HAP-1 (cell line): ENCODE data around the gene PER1.
A peak's percentile ranks its signal among the peaks of the same experiment; 100 is the strongest.
"Not testable (repeated sequence)": the region's sequence is repeated elsewhere in the genome, so short reads cannot be mapped to it uniquely, and the experiment has no call there.

Experiments used
- DNase-seq, 2 experiments: peaks; one replicate each; pipeline ENCODE4 v3.0.0-alpha.2; 2016 to 2020; ENCODE audit warnings: low spot score in 2 of 2
- H3K27me3 ChIP-seq: fragments of 250-450 bp; sonication (Bioruptor Pico); 2 replicates; pipeline ENCODE4 v1.5.1; 2020; ENCODE audit warnings: low read depth, mild to moderate bottlenecking, moderate library complexity
- H3K36me3 ChIP-seq: fragments of 250-450 bp; sonication (Bioruptor Pico); replicated peaks from 2 replicates; pipeline ENCODE4 v1.5.1; 2020; ENCODE audit warnings: mild to moderate bottlenecking
- H3K4me1 ChIP-seq: fragments of 250-450 bp; sonication (Bioruptor Pico); 2 replicates; pipeline ENCODE4 v1.5.1; 2020; ENCODE audit warnings: mild to moderate bottlenecking
- H3K4me3 ChIP-seq: fragments of 250-450 bp; sonication (Bioruptor Pico); 2 replicates; pipeline ENCODE4 v1.5.1; 2020; ENCODE audit warnings: mild to moderate bottlenecking, moderate library complexity
- H3K9me3 ChIP-seq: fragments of 250-450 bp; sonication (Bioruptor Pico); 2 replicates; pipeline ENCODE4 v1.5.1; 2020; ENCODE audit warnings: mild to moderate bottlenecking, moderate library complexity
- in situ Hi-C: fragments of 300-500 bp; cut with MboI; formaldehyde crosslinking; loops from 3 replicates; pipeline ENCODE4 v1.14.3; 2020; ENCODE audit warnings: low sequenced_read_pairs, inconsistent platforms, mixed read lengths

Gene PER1

DNA sequence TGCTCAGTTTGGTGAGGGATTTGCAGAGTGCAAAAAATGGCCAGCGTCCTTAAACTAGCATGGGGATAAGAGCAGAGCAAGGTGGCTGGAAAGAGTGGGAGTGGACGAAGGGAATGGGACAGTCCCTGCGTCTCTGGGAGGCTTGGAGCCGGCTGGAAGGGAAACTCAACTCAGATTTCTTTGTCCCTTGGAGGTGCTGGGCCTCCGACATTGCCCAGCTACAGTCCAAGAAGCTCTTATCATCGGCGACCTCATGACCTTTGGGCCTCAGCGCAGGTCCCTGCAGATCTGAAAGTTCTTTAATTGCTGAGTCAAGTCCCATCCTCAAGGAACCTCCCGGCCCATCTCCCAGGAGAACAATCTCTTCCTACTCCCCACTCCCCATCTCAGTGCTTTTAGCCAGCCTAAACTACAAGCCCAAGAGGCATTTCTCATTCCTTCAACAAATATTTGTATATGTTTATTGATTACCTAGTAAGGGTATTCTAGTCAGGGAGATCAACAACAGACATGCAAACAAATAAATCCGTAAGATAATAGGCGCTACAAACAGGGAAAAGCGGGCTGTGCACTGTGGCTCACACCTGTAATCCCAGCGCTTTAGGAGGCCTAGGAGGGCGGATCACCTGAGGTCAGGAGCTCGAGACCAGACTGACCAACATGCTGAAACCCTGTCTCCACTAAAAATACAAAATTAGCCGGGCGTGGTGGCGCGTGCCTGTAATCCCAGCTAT lies 25.0 kb upstream of the PER1 start:
- H3K4me1 ChIP-seq = peaks cover 21% of the 10 kb centered on the region
- H3K36me3 ChIP-seq = no peaks in the 10 kb centered on the region
- H3K9me3 ChIP-seq = no peaks in the 10 kb centered on the region
- in situ Hi-C loops = no loop called here
- no peak for DNase-seq
- no peaks in the 10 kb centered on the region for H3K27me3 ChIP-seq
- H3K4me3 ChIP-seq = peak overlapping the region; percentile 40

DNA sequence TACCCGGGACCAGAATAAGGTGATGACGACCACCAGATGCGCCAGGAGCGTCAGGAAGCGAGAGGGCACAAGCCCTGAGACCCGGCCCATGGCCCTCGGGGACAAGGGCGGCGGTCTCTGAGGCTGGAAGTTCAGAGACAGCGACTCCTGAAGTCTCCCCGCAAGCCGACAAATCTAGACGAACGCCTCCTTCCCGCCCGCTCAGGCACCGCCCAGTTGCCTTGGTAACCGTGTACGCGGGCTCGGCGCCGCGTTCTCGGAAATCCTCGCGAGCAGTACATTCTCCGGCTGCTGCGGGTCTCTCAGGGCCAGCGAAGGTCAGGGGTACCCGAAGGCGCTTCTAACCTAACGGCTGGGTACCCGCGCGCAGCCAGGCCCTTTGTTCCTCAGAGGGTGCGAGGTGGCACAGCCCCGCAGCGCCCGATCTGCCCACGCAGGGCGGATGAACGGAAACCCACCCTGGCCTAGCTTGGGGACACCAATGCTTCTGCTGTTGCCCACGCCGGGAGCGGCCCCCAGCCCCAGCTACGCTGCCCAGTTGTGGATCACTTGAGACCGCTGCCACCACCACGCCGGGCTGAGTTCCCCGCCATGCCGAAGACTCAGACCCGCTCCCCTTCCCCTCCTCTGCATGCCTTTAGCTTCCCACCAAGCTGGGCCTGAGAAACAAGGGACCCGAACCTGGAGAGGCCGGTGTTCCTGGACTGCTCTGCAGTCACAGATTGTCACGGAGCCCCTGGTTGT lies 24.2 kb upstream of the PER1 start, which contains the start of gene TMEM107:
Gene TMEM107 (minus strand): TSS at position 184 of the 744 bp plus-strand sequence. CDS start 94 bp downstream, at position 90.
- in situ Hi-C loops = no loop called here
- peak within 1 kb of the TSS; percentile 40 for H3K4me3 ChIP-seq
- no peaks in the 10 kb centered on the region for H3K36me3 ChIP-seq
- peak; percentile 85 to 94 for DNase-seq
- H3K9me3 ChIP-seq = no peaks in the 10 kb centered on the region
- peaks cover 21% of the 10 kb centered on the region for H3K4me1 ChIP-seq
- no peaks in the 10 kb centered on the region for H3K27me3 ChIP-seq

DNA sequence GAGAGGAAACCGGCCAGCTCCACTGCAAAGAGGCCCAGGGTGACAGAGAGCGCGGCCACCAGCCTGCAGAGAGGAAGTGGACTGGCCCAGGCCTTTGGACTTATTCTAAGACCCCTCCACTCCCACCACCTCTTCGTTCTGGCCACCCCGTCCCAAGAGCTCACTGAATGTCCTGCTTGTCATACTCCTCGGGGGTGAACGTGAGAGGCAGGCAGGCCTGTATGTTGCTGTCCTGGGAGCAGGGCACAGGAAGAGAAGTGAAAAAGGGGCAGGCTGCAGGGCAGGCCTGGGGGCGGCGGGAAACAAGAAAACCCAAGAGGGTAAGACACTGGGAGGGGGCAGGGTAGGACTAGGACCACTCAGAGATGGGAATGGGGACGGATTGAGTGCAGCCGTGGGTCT lies 23.6 kb upstream of the PER1 start:
- in situ Hi-C loops = no loop called here
- H3K9me3 ChIP-seq = no peaks in the 10 kb centered on the region
- no peaks in the 10 kb centered on the region for H3K27me3 ChIP-seq
- no peak for DNase-seq
- no peaks in the 10 kb centered on the region for H3K36me3 ChIP-seq
- peak overlapping the region; percentile 40 for H3K4me3 ChIP-seq
- H3K4me1 ChIP-seq = peaks cover 21% of the 10 kb centered on the region

DNA sequence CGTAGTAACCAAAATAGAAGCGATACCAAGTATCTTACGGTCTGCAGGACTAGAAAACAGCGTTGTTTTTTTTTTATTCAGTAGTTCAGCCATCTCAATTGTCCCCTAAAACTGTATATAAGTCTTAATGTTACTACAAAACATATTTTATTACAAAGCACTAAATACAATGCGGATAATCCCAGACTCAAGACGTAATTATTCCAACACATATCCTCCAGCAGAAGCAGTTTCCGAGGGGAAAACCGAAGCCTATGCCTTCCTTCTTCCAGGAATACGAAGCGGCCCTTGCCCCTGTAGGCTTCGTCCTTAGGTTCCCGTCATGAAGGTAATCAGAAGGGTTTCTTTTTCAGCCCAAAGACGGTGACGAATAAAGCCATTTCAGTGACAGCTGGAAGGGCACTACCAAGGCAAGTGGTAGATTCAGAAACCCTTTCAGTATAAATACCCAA lies 21.7 kb upstream of the PER1 start:
- Histone ChIP-seq H3K4me3 (peak overlapping the region; percentile 39), H3K9me3 (no peaks in the 10 kb centered on the region), H3K27me3 (no peaks in the 10 kb centered on the region), H3K4me1 (peaks cover 21% of the 10 kb centered on the region), H3K36me3 (no peaks in the 10 kb centered on the region)
- DNase-seq = peak; percentile 59 to 66
- in situ Hi-C loops = loop anchor here (25.0 kb wide), 1 partner anchor 937 kb away; the partner anchor contains the start of genes DVL2, GABARAP and PHF23

DNA sequence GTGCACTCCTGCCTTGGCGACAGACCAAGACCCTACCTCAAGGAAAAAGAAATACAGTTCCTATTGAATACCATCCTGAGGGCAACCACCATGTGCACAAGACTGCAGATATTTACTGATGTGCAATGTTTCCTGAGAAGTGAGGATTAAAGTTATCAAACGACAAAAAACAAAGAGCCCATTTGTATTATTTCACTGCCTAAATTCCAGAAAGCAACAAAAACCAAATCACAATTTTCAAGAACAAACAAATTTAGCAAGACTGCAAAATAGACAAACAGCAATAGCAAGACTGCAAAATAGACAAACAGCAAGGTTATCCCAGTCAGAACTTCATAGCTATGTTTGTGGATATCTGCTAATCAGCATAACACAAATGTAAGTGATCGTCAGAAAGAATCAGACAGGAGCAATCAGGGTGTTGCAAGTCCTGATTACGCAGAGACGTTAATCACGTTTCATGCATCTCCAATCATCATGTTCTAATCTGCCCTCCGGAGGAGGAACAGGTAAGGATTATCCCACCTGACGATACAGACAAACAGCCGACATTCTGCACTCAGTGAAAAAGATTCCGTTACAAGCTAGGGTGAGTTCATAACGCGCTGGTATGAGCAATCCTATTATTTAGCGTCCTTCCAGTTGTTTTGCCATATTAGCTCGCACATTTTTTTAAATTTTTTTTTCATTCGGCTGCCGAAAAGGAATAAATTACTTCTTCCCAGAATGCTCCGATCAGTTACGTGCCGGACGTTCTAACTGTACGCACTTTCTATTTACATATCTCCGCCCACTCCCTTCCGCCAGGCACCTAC lies 21.1 kb upstream of the PER1 start:
- no peaks in the 10 kb centered on the region for H3K27me3 ChIP-seq
- peak overlapping the region; percentile 39 for H3K4me3 ChIP-seq
- no peaks in the 10 kb centered on the region for H3K36me3 ChIP-seq
- peaks cover 21% of the 10 kb centered on the region for H3K4me1 ChIP-seq
- in situ Hi-C loops = loop anchor here (25.0 kb wide), 1 partner anchor 936 kb away; the partner anchor contains the start of genes DVL2, GABARAP and PHF23
- peak; percentile 87 to 99 for DNase-seq
- no peaks in the 10 kb centered on the region for H3K9me3 ChIP-seq

DNA sequence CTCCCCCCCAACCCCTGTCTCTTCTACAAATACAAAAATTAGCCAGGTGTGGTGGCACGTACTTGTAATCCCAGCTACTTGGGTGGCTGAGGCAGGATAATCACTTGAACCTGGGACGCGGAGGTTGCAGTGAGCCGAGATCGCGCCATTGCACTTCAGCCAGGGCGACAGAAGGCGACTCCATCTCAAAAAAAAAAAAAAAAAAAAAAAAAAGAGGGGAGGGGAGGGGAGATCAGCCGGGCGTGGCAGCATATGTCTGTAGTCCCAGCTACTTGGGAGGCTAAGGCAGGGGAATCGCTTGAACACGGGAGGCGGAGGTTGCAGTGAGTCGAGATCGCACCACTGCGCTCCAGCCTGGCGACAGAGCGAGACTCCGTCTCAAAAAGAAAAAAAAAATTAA lies 18.0 kb upstream of the PER1 start:
- not testable (repeated sequence) for H3K36me3 ChIP-seq, H3K4me3 ChIP-seq, H3K9me3 ChIP-seq, H3K27me3 ChIP-seq, DNase-seq
- in situ Hi-C loops = loop anchor here (25.0 kb wide), 1 partner anchor 933 kb away; the partner anchor contains the start of genes DVL2, GABARAP and PHF23
- H3K4me1 ChIP-seq = peaks cover 10% of the 10 kb centered on the region

DNA sequence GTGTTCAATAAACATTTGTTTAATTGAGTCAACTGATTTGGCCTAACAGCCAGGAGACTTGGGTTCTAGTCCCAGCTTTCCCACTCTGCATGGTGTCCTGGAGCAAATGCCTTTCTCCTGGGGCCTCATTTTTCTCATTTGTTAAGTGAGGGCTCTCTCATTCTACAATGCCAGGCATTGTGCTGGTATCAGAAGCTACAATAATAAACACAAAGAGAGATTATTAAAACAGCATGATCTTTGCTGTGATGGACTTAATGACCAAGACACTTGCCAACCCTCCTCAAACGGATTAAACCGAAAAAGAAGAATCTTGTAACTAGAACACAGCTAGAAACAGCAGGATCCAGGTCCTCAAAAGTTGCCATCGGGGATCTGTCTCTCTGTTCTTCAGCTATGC lies 15.3 kb upstream of the PER1 start:
- in situ Hi-C loops = loop anchor here (25.0 kb wide), 1 partner anchor 930 kb away; the partner anchor contains the start of genes DVL2, GABARAP and PHF23
- Histone ChIP-seq H3K27me3 (no peaks in the 10 kb centered on the region), H3K4me1 (peaks cover 20% of the 10 kb centered on the region), H3K36me3 (peaks cover under 1% of the 10 kb centered on the region), H3K4me3 (no peak overlapping the region), H3K9me3 (no peaks in the 10 kb centered on the region)
- no peak for DNase-seq

DNA sequence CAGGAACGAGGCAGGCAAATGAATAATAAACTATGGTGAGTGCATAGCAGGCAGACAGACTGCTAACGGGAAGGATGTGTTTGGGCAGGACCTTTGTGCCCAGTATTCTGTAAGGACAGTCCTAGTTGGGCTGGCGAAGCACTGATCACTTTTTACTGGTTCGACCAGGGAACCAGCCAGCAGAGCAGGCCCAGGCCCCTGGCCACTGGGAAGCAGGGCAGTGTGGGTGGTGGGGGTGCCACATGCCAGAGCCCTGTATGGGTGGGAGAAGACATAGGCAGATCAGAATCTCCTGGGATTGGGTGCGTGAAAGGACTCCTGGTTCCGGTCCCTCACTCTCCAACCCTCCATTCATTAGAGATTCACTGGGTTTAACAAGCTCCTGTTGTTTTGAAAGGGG lies 14.5 kb upstream of the PER1 start:
- H3K36me3 ChIP-seq = peaks cover 7% of the 10 kb centered on the region
- no peaks in the 10 kb centered on the region for H3K27me3 ChIP-seq
- in situ Hi-C loops = loop anchor here (25.0 kb wide), 1 partner anchor 929 kb away; the partner anchor contains the start of genes DVL2, GABARAP and PHF23
- no peak overlapping the region for H3K4me3 ChIP-seq
- no peak for DNase-seq
- no peaks in the 10 kb centered on the region for H3K9me3 ChIP-seq
- peaks cover 20% of the 10 kb centered on the region for H3K4me1 ChIP-seq

DNA sequence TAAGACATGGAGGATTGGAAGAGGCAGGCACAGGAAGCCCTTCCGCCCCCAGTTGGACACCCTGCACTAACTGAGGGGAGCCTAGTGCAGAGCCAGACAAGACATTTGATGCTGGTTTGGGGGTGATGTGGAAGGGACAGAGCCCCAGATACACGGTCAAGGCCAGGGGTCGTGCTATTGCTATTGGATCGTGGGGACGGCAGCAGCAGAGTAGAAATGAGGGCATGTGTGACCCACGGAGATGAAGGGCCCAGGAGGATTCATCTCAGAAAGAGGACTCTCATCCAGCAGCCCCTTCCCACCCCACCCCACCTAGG lies 12.6 kb upstream of the PER1 start:
- Histone ChIP-seq H3K36me3 (peaks cover 21% of the 10 kb centered on the region), H3K4me1 (peaks cover 31% of the 10 kb centered on the region), H3K27me3 (no peaks in the 10 kb centered on the region), H3K9me3 (no peaks in the 10 kb centered on the region), H3K4me3 (no peak overlapping the region)
- in situ Hi-C loops = loop anchor here (25.0 kb wide), 1 partner anchor 927 kb away; the partner anchor contains the start of genes DVL2, GABARAP and PHF23
- no peak for DNase-seq

DNA sequence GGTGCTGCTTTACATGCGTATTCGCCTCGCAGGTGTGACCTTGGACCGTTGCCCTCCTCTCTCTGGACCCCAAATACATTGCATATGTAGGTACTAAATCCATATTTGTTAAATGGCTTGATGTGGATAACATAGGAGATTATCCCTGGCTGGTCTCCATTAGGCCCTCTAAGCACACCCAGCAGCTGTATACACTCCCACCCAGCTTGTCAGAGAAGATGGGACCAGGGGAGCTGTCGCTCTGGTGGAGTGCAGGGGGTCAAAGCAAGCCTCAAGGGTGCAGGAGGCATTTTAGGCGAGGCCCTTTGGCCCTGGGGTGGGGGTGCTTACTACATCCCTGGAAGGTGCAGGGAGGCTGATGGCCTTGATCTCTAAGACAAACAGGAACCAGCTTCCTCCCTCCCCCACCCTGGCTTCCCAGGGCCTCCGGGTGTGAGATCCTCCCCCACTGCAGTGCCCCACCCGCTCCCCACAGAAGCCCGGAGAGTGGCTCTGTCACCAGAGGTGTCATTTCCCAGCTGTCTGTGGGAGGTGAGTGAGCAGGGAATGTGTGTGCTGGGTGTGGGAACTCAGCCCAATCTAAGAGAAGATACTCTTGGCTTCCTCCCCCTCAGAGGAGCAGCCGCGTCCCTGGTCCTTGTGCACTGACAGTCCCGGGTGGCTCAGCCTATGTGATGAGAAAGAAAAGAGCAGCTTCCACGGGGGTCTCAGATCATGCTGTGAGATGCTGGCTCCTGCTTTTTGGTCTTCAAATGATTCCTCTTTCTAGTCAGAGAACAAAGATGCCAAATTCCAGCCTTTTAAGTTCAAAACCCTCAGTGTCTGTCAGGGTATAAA lies 12.0 kb upstream of the PER1 start:
- in situ Hi-C loops = loop anchor here (25.0 kb wide), 1 partner anchor 927 kb away; the partner anchor contains the start of genes DVL2, GABARAP and PHF23
- DNase-seq = peak; percentile 27 to 77
- no peaks in the 10 kb centered on the region for H3K27me3 ChIP-seq
- no peaks in the 10 kb centered on the region for H3K9me3 ChIP-seq
- peaks cover 31% of the 10 kb centered on the region for H3K4me1 ChIP-seq
- H3K36me3 ChIP-seq = peaks cover 27% of the 10 kb centered on the region
- H3K4me3 ChIP-seq = no peak overlapping the region; the same call in 1 of the 2 replicates

DNA sequence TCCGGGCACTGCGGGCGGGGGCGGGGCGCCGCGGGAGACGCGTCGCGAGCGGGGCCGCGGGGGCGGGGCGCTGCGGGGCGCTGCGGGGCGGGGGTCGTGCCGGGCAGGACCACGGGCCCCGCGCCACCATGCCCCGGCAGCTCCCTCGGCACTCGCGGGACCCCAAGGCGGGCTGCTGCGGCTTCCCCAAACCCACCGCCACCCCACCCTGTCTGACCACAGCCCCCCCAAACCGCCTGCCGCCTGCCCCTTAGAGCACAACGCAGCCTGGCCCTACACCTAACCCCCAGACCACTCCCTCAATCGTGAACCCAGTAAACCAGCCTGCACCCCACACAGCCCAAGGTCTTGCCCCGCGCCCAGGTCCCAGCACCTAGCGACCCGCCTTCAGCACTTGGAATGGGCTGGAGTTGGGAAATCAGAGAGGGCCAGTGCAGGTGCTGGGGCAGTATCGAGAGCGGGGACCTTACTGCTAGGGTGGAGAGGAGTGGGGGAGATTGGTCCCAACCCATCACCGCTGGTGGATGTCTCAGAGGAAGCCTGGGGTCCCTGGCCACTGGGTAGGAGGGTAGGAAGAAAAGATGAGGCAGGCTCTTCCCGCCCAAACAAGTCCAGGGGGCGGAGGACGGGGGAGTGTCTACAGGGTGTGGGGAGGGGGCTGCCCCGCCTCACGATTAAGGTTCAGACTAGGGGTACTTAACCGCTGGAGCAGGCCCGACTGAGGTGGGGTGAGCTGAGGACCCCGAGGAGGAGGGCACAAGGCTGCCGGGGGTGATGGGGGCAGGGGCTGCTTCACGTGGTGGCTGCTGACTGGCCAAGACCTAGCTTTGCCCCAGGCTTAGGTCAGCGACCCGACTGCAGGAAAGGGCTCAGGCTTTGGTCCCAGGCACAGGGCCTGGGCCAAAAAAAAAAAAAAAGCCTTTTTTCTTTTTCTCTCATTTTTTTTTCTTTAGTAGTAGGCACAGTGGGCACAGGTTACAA lies 11.1 kb upstream of the PER1 start:
- in situ Hi-C loops = loop anchor here (25.0 kb wide), 1 partner anchor 926 kb away; the partner anchor contains the start of genes DVL2, GABARAP and PHF23
- peaks cover 31% of the 10 kb centered on the region for H3K36me3 ChIP-seq
- peaks cover 31% of the 10 kb centered on the region for H3K4me1 ChIP-seq
- no peaks in the 10 kb centered on the region for H3K9me3 ChIP-seq
- no peaks in the 10 kb centered on the region for H3K27me3 ChIP-seq
- peak in 1 of 2 experiments; percentile 59 for DNase-seq
- H3K4me3 ChIP-seq = peak overlapping the region; percentile 88
